ENCODE results near the gene SDR42E1. TPM values are rescaled to one million over a fixed set of nuclear protein-coding genes. Genes with fewer than 3 reads are reported as not detected.

SDR42E1 gene, protein sequence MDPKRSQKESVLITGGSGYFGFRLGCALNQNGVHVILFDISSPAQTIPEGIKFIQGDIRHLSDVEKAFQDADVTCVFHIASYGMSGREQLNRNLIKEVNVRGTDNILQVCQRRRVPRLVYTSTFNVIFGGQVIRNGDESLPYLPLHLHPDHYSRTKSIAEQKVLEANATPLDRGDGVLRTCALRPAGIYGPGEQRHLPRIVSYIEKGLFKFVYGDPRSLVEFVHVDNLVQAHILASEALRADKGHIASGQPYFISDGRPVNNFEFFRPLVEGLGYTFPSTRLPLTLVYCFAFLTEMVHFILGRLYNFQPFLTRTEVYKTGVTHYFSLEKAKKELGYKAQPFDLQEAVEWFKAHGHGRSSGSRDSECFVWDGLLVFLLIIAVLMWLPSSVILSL
- 0.41 TPM for total RNA-seq

DNA sequence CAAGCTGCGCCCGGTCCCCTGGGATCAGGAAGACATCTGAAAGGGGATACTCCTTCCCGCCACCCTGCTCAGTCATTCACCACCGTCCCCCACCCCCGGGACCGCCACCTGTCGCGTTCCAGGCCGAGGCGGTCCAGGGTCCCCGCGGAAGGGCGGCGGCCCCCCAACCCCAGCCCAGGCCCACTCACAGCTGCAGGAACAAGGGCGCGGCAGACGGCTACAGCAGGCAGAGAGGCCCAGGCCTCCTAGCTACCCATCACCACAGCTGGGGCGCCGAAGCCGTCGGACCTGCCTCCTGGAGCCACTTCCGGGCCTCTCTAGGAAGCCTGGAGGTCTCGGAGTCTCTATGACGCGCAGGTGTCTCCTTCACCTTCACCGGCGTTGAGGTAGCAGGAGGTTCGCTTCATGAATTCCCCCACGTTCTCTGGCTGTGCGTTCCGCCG is at the start of gene SDR42E1:
Gene SDR42E1 (minus strand): TSS at position 272 of the 443 bp plus-strand sequence. CDS start 10,612 bp downstream, outside the sequence.
- DNase-seq (ENCODE audit: low spot score in 2 of 2), result no peak
- no peak for FAIRE-seq

DNA sequence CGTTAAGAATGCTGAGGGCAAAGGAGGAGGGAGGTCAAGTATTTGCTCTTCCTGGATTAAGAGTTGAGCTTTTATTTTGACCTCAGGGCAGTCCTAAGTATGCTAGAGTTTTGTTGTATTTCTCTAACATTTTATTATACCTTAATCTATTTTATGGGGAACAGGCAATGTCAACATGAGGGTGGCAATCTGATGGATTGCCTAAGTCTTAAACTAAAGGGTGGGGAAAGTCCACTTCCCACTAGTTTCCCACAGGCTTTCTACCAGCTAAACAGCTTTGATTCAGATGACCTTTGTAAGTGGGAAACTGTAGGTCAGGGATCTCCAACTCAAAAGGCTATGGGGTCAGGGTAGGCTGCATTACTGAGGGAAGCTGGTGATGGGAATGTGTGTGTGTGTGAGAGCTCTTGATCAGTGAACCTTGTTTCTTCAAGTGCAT is 48.7 kb upstream of the SDR42E1 start:
- FAIRE-seq (no peak), DNase-seq (ENCODE audit: low spot score in 2 of 2) (no peak)

DNA sequence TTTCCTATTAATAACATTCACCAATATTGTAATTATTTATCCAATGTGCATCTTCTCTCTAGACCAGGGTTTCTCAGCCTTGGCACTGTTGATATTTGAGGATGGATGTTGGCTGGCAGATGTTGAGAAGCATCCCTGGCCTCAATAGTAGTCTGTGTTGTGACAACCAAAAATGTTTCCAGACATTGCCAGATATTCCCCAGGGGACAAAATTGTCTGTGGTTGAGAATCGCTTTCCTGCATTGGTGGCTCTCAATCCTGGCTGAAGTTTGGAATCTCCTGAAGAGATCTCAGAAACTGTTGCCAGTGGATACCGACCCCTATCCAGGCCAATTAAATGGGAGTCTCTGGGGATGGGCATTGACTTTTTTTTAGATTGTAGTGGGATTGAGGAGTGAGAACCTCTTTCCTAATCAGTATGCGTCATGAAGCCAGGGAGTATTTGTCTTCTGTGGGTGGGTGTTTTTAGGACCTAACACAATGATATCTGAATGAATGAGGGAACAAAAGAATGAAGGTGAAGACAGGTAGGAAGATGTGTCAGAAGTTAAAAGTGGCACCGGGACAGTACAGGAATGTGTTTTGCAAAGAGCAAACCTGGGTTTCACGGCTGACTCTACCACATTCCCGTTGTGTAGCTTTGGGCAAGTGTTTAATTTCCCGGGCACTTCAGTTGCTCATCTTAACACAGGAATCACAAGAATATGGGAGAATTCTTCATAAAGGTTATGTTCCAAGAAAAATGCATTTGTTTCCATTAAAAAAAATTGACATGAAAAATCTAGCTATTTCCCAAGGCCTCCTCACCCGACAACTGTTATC is 48.1 kb upstream of the SDR42E1 start:
- no peak for FAIRE-seq
- DNase-seq (ENCODE audit: low spot score in 2 of 2), result no peak

DNA sequence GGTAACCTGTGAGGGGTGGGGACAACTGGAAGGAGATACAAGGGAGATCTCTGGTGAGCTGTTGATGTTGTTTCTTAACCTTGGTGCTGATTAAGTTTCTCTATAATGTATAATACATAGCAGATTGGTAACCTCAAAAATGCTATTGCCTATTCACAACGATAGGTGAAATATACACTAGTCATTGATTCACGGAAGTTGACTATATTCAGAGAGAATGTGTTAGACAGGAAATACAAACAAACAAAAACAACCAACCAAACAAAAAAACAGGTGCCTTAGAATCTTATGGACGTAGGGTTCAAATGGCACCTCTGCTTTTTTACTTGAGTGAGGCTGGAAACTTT is 45.3 kb upstream of the SDR42E1 start:
- DNase-seq (ENCODE audit: low spot score in 2 of 2), result no peak
- no peak for FAIRE-seq

DNA sequence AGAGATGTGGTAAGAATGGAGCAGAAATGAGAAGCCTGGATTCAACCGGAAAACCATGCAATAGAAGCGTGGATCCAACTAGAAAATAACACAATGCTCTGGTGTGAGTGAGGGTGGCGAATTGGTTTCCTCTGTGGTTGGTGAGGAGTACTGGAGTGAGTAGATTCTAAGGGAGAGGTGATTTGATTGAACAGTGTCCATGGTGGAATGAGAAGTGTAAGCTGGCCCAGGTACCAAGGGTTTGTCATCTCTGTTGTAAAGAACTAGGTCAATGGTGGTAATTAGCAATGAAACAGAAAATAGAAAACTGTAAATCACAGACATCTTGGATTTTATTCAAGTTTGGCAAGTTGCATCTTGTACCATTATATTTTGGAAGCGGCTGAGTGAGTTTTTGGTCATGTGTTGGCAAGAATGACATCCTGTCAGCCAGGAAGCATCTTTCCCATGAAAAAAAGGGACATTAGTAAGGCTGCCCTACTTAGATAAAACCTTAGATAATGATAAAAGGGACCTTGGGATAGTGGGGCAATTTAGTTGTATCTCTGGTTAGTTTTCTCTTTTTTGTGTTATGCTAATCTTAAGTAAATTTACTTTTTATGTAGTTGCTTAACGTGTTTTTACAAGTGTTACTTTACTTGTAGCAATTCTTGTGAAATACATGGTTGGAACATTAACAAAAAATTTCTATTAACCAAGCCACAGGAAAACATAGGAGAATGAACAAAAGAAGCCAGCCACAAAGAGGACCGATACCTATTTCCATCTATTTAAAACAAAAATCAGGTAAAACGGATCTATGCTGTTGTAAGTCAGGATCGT is 44.7 kb upstream of the SDR42E1 start:
- no peak for DNase-seq (ENCODE audit: low spot score in 2 of 2)
- FAIRE-seq, result no peak

GRCh38 chr16:82055117-82055516 is 43.8 kb upstream of the SDR42E1 start:
- FAIRE-seq, result no peak
- no peak for DNase-seq (ENCODE audit: low spot score in 2 of 2)

- no peak for FAIRE-seq
Observed at GRCh38 chr16:82051656-82052055, 40.4 kb upstream of the SDR42E1 start.

GRCh38 chr16:82050909-82051357 is 39.7 kb upstream of the SDR42E1 start:
- no peak for FAIRE-seq

More at GRCh38 chr16:82051656-82052055, 40.4 kb upstream of the SDR42E1 start:
- no peak for DNase-seq (ENCODE audit: low spot score in 2 of 2)

DNA sequence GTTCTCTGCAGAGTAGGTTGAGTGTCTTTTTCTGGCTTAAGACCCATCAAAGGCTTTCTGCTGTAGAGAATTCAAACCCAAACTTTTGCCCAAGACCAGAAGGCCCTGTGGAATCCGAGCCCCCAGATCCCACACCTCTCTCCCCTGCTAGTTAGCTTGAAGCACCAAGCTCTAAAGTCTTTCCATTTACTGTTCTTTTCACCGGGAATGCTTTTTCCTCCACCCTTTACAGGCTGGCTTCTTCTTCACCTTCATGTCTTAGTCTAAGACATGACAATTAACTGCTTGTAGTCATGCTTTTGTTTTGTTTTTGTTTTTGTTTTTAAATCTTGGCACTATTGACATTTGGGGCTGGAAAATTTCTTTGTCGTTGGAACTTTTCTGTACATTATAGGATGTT is 39.2 kb upstream of the SDR42E1 start:
- no peak for DNase-seq (ENCODE audit: low spot score in 2 of 2)
- FAIRE-seq, result no peak

More at GRCh38 chr16:82050909-82051357, 39.7 kb upstream of the SDR42E1 start:
- DNase-seq (ENCODE audit: low spot score in 2 of 2), result no peak

GRCh38 chr16:82049484-82049883 is 38.2 kb upstream of the SDR42E1 start:
- no peak for DNase-seq (ENCODE audit: low spot score in 2 of 2)
- no peak for FAIRE-seq

DNA sequence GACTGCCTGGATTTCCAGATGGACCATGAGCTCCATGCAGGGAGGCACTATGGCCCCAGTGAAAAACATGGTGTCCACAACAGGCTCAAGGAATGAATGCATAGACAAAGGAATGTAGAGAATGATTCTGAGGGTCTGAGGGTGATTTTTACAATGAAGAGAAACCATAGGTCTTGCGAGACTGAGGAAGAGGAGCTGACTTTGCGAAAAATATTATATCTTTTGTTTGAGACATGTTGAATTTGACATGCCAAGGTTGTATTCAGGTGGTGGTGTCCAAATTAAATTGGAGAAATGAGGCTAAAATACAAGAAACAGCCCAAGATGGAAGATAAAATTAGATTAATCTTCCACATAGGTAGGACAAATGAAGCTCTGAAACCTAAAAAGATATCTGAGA is 36.5 kb upstream of the SDR42E1 start:
- no peak for FAIRE-seq
- DNase-seq (ENCODE audit: low spot score in 2 of 2), result no peak

GRCh38 chr16:82047374-82047773 is 36.1 kb upstream of the SDR42E1 start:
- DNase-seq (ENCODE audit: low spot score in 2 of 2) (no peak), FAIRE-seq (no peak)

DNA sequence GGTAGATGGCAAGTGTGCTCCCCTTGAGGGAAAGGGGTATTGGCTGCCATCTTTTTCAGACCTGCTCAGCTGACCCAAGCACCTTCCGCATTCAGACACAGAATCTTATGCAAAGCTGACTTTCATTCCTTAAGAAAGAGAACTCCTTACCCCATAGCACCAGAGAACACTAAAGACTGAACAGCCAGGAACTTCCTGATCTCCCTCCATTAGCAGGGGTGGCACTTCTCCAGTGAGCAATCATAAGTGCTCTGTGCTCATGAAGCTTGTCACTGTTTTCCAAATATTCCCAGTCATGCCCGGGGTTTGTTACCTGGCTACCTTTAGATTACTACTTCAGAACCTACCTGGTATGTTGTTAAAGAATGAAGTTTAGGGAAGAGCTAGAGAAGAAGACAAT is 35.7 kb upstream of the SDR42E1 start:
- FAIRE-seq (no peak), DNase-seq (ENCODE audit: low spot score in 2 of 2) (no peak)

- no peak for FAIRE-seq
Observed at GRCh38 chr16:82046541-82046940, 35.3 kb upstream of the SDR42E1 start.

DNA sequence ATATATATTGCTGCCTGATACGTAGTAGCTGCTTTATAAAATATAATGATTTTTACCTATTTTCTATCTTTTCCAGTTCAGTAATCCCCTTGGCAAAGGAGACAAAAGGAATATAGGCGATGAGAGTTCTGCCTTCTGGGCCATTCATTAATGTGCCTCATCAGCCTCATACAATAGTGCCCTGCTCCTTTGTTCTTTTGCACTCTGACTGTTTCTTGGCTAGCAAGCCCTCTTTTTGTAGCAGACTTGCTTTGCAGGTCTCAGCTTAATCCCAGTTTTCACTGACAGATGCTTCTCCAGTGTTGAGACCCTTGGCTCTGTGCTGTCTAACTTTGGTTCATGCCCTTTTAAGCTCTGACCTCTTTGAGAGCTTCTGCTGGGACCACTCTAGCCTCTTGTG is 34.2 kb upstream of the SDR42E1 start:
- no peak for FAIRE-seq
- DNase-seq (ENCODE audit: low spot score in 2 of 2), result no peak

More at GRCh38 chr16:82046541-82046940, 35.3 kb upstream of the SDR42E1 start:
- DNase-seq (ENCODE audit: low spot score in 2 of 2), result no peak

- FAIRE-seq (no peak), DNase-seq (ENCODE audit: low spot score in 2 of 2) (no peak)
Observed at GRCh38 chr16:82044585-82044911, 33.3 kb upstream of the SDR42E1 start.

- FAIRE-seq (no peak), DNase-seq (ENCODE audit: low spot score in 2 of 2) (no peak)
Observed at GRCh38 chr16:82043680-82044584, 32.7 kb upstream of the SDR42E1 start.

DNA sequence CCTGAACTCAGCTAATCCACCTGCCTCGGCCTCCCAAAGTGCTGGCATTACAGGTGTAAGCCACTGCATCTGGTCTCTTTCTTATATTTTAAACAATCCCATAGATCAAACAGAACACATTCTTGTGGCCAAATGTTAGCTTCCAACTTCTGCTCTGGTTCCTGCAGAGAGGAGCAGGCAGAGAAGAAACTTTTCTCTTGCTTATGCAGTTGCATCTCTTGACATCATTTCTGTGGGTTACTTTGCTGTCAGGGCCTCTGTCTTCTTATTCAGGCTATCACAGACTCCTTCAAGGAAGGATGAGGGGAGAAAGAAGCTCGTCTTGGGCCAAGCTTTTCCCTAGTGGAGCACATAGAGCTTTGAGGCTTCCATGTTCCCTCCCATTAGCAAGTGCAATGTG is 31.6 kb upstream of the SDR42E1 start:
- DNase-seq (ENCODE audit: low spot score in 2 of 2) (no peak), FAIRE-seq (no peak)

GRCh38 chr16:82042144-82042543 is 30.9 kb upstream of the SDR42E1 start:
- DNase-seq (ENCODE audit: low spot score in 2 of 2) (no peak), FAIRE-seq (no peak)

- FAIRE-seq, result no peak
- DNase-seq (ENCODE audit: low spot score in 2 of 2), result no peak
Observed at GRCh38 chr16:82041542-82041941, 30.3 kb upstream of the SDR42E1 start.
